Fibroblast of the conjunctiva (primary cell): ENCODE measurements around the gene GLOD4.

Source experiments
- DNase-seq: peaks from one replicate; pipeline ENCODE4 v3.0.0-alpha.2; 2010; ENCODE audit warnings: low read depth

GLOD4 gene

DNA sequence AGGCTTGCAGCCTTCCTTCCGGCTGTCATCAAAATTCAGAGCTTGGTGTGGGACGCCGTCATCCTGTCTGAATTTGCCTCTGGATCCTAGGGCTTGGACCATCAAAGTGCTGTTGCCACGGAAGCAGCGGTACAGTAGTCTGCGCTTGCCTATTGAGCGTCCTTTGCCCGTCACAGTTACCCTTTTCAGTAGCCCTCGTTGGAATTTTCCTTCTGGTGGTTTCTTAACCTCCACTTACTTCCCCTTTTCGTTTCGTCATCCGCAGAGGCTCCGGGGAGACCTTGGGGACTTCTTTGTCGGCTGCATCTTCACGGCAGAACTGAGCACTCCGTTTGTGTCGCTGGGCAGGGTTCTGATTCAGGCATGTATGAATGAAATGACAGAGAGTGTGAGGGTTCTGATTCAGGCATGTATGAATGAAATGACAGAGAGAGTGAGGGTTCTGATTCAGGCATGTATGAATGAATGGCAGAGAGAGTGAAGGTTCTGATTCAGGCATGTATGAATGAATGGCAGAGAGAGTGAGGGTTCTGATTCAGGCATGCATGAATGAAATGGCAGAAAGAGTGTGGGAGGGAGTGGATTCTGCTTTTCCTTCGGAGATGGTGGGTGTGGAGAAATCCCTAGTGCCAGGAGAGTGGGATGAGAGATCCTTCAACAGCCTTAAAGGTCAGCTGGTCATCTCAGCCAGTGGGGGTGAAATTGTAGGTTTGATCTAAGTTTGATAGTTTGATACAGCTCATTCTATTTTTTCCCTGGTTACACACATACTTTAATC is 41.7 kb downstream of the GLOD4 start:
- DNase-seq: no peak

DNA sequence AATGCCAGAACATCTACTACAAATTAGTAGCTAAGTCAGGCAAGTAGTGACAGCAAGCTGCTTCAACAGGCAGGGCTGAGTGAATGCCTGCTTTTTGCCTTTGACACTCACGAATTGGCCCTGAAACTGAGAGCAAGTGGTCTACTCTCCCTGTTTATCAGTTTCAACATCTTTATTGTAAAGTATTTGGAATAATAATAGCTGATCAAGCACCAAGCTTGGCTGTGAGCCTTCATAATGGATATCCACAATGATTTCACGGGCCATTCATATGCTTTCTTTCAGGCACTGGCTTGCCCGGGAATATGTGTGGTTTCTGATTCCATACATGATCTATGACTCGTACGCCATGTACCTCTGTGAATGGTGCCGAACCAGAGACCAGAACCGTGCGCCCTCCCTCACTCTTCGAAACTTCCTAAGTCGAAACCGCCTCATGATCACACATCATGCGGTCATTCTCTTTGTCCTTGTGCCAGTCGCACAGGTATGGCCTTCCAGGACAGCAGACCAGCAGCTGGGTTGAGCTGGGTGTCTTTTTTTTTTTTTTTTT is 44.4 kb downstream of the GLOD4 start:
- DNase-seq: no peak

DNA sequence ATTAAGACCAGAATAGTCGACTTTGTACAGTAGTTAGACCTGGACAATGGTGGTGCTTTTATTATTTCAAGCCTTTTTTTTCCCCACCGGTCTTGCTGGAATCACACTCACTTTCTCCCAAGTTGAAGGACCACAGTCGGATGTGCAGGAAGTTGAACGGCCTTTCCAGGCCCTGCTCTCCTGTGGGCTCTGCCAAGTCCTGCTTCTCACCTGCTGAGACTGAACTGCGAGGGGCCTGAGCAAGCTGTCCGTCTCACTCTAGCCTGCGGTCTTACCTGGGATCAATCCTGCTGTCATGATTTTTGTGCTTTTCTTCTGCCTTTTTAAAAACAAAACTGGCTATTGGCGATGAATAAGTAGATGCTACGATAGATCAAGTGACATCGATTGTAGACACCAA is 48.3 kb downstream of the GLOD4 start:
- DNase-seq: no peak

DNA sequence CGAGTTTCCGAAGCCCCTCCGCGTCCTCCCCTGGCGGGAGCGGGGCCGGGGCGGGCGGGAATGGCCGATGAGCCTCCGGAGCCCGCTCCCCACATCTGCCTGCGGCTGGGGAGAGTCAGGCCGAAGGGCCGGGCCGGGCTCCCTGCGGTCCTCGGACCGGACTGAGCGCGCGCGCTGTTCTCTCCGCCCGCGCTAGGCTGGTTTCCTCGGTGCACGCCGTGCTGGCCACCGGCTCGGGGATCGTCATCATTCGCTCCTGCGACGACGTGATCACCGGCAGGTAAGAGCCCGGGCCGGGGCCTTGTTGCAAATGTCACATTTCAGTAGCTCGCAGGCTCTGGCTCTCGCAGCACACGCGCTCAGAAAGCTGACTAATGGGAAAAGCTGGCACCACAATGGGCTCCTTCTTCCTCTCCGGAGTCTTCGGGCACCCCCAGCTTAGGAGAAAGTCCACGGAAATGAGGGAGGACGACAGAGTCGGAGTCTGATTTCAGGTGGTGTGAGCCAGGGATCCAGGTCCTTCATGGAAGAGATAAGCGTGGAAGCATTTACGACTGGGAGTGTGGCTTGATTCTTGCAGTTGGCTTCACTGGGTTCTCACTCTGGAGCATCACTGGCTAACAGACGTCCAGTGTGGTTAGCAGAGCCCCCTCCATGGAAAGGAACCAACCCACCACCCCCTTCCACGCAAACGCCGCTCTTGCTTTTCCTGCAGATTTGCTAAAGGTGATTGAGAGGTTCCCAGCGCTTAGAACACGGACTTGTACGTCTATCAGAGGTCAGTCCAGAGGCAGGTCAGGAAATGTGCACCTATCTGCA is 49.0 kb downstream of the GLOD4 start:
- no peak for DNase-seq

DNA sequence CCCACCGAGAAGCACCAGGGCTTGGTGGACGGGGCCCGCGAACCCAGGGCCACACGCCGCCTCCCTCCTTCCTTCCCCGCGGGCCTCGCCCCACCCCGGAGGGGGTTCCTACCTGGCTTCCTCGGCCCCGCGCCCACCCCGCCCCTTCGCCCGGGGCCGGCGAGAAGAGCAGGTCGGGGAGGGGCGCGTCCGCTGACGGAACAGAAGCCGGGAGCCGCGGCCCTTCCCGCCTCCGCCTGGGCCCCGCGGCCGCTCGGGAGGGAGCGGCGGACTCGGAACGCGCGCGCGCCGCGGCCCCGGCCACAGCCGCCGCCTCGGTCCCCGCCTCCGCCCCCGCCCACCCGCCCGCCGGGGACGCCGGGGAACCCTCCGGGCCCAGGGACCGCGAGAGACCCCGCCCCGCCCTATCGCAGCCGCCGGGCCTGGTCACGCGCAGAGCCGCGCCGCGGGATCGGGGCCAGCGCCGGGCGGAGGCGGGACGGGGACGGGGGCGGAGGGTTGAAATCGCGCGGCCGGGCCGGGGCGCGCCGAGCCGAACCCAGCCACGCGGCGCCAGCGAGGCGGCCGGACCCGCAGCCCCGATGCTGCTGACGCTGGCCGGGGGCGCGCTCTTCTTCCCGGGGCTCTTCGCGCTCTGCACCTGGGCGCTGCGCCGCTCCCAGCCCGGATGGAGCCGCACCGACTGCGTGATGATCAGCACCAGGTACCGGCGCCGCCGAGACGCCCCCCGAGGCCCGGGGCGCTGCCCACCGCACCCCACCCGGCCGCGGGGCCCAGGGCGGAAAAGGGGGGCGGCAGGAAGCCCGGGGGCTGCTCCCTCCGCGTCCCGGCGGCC is 49.8 kb downstream of the GLOD4 start, which contains the start of gene TLCD3A:
Gene TLCD3A (plus strand): TSS at position 530 of the 835 bp plus-strand sequence. CDS start 52 bp downstream, at position 582.
- DNase-seq: peak; percentile 35

DNA sequence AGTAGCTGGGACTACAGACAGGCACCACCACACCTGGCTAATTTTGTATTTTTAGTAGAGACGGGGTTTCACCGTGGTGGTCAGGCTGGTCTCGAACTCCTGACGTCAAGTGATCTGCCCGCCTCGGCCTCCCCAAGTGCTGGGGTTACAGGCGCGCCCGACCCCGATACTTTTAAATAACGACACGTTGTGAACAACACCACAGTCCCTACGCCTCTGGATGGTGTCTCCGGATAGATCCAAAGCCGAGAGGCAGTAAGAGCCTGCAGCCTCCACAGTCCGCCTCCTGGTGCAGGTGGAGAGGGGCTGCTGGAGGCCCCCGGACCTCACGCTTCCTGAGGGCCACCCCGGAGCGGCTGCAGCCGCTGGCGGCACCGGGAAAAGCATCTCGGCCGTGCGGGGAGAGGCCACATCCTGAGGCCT is 50.4 kb downstream of the GLOD4 start:
- DNase-seq: no peak

DNA sequence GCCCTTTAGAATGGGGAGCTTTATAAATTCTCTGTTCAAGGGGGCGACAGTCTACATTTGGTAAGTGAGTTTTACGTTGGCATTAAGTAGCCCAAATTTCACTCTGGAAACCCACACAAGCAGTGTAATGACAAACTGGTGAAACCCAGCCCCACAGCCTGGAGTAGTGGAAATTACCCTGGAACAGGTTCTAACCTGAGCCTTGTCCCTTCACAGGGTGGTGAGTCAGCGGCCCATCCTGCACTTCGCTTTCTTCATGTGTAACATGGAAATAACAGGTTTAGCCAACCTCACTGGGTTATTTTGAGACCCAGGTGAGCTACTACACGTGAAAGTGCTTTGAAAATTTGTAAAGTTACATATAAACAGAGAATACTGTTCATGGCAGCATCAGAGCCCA is 53.2 kb downstream of the GLOD4 start:
- no peak for DNase-seq

DNA sequence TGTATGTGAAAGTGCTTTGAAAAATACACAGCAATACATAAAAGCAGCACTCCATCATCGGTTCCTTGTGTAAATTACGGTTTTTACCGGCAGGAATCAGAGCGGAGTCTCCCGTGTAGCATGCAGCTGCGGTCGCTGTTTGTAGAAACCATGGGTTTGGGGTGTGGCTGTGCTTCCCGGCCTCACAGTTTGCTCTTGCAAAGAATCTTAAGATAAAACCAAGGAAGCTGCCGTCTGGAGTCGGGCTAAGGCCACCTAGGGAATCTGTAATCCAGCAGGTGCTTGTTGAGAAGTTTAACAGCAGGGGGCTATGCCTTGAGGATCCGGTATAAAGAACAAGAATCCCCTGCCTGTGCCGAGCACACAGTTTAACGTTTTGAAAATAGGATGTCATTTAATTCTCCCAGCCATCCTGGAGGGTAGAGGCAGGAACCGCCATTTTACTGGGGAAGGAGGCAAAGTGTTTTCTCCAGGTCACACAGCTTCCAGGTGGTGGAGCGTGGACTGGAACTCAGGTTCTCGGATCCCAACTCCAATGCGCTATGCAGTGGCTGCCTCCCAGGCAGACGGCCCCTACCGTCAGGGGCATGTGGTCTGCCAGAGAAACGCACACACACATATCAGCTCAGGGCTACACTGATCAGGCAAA is 55.7 kb downstream of the GLOD4 start:
- DNase-seq: no peak

DNA sequence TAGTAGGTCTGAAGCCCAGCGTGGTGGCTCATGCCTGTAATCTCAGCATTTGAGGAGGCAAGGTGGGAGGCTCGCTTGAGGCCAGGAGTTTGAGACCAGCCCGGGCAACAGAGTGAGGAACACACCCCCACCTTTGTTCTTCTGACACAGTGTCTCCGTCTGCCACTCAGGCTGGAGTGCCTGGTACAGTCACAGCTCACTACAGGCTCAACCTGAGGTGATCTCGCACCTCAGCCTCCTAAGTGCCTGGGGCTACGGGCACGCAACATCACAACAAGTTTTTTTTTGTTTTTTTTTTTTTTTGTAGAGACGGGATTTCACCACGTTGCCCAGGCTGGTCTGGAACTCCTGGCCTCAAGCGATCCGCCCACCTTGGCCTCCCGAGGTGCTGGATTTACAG is 56.3 kb downstream of the GLOD4 start:
- DNase-seq: no peak

DNA sequence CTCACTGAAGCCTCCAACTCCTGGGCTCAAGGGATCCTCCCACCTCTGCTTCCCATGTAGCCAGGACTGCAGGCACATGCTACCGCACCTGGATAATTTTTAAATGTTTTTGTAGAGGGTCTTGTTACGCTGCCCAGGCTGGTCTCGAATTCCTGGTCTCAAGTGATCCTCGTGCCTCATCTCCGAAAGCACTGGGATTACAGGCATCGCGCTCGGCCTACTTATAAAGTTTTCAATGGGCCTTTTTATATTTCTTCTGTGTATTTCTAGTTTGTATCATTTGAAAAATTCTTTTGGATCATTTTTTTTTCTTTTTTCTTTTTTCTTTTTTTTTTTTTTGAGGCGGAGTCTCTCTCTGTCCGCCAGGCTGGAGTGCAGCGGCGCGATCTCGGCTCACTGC is 57.0 kb downstream of the GLOD4 start:
- DNase-seq: no peak

DNA sequence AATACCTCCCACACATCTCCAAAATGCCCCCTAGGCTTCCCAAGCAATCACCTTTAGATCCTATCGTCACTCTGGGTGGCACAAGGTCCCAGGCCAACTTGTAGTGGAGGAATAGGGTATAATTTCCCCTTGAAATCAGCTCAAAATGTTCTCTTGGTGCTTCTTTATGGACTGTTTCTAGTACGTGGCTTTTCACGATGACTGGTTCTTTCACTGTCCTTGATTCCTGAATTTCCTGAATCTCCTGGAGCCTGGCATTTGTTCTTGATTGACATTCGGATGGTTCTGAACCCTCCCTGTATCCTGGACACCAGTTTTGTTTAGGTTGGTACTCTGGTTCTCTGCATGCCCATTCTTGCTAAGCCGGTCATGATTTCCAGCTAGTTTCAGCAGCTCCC is 60.5 kb downstream of the GLOD4 start:
- no peak for DNase-seq

DNA sequence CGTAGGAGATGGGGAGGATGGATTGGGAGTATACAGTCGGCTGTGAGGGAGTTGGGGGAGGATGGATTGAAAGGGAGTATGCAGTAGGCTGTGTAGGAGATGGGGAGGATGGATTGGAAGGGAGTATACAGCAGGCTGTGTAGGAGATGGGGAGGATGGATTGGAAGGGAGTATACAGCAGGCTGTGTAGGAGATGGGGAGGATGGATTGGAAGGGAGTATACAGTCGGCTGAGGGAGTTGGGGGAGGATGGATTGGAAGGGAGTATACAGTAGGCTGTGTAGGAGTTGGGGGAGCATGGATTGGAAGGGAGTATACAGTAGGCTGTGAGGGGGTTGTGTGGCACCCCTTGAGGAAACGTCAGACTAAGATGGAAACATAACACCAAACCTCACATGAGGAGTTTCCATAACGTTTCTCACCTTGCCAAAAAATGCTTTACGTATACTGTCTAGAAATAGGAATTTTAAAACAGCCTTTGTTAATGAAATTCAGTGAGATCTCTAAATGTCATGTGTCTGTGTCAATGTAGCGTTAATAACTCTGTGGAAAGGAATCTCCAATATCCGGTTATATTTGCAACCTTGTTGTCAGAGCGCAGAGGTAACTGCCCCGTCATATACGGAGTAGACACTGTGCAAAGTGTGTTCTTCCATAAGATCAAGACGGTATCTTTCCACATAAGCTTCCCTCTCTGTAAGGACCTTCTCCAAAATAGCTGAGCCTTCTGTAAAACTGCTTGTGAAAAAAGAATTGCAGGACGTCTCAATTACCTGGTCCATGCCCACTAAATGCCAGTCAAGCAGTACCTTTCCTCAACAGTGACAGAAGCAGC is 61.2 kb downstream of the GLOD4 start:
- DNase-seq: no peak

DNA sequence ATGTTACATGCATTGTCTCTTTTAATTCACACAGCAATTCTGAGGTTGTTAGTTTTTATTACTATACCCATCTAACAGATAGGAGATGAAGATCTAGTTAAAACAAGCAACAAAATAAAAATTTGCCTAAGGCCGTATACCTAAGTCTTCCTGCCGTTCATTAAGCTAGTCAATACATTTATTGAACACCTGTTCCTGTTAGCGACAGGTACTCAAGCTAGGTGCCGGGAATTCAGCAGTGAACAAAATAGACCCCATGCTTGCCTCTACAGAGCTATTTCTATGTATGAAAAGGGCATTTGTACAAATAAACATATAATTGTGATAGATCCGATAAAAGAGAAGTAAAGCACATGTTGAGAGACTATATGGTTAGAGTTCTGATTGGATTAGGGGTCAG is 64.0 kb downstream of the GLOD4 start:
- no peak for DNase-seq
